GM21576 (cell line): Measurements from ENCODE around the gene PDE2A.

ENCODE experiments used
- ATAC-seq: cut with Tn5 transposase; IDR thresholded peaks from one replicate; pipeline ENCODE4 v1.9.1; 2021; ENCODE audit warnings: mild to moderate bottlenecking, moderate library complexity; ENCODE audit not compliant: unreplicated experiment

Gene PDE2A

GRCh38 chr11:72684236-72684912, 10.2 kb upstream of the PDE2A start:
- ATAC-seq, result no peak

GRCh38 chr11:72683782-72684200, 9.6 kb upstream of the PDE2A start:
- ATAC-seq, result no peak

- no peak for ATAC-seq
Measured at GRCh38 chr11:72682858-72683243, 8.6 kb upstream of the PDE2A start.

- no peak for ATAC-seq
Measured at GRCh38 chr11:72682238-72682857, 8.1 kb upstream of the PDE2A start.

- no peak for ATAC-seq
Measured at GRCh38 chr11:72681226-72682153, 7.3 kb upstream of the PDE2A start.

- no peak for ATAC-seq
Measured at GRCh38 chr11:72680624-72681158, 6.5 kb upstream of the PDE2A start.

- ATAC-seq, result no peak
Measured at GRCh38 chr11:72679869-72680268, 5.6 kb upstream of the PDE2A start.

GRCh38 chr11:72678524-72678923, 4.3 kb upstream of the PDE2A start:
- ATAC-seq, result no peak

GRCh38 chr11:72676861-72677341, 2.7 kb upstream of the PDE2A start:
- ATAC-seq, result no peak

- ATAC-seq, result no peak
Measured at GRCh38 chr11:72675221-72675620, 999 bp upstream of the PDE2A start.

- ATAC-seq, result no peak
Measured at GRCh38 chr11:72673284-72673942, 809 bp downstream of the PDE2A start.

GRCh38 chr11:72672597-72673238, 1.5 kb downstream of the PDE2A start:
- no peak for ATAC-seq

- ATAC-seq, result no peak
Measured at GRCh38 chr11:72671152-72672099, 2.8 kb downstream of the PDE2A start.

GRCh38 chr11:72670041-72670440, 4.2 kb downstream of the PDE2A start:
- no peak for ATAC-seq

GRCh38 chr11:72669527-72669926, 4.7 kb downstream of the PDE2A start:
- ATAC-seq, result no peak

- peak; percentile 79 for ATAC-seq
Measured at GRCh38 chr11:72668629-72669347, 5.4 kb downstream of the PDE2A start.

- ATAC-seq, result no peak
Measured at GRCh38 chr11:72665911-72666472, 8.2 kb downstream of the PDE2A start.

GRCh38 chr11:72662036-72662435, 12.2 kb downstream of the PDE2A start:
- ATAC-seq, result no peak
